GM10847 (cell line): ENCODE results near the gene GYG2.

Experiments used
- POLR2A ChIP-seq: IDR thresholded peaks from 2 replicates; pipeline ENCODE4 v1.6.1; 2011; ENCODE audit not compliant: insufficient read length; ENCODE audit errors: extremely low read depth

The GYG2 gene

DNA sequence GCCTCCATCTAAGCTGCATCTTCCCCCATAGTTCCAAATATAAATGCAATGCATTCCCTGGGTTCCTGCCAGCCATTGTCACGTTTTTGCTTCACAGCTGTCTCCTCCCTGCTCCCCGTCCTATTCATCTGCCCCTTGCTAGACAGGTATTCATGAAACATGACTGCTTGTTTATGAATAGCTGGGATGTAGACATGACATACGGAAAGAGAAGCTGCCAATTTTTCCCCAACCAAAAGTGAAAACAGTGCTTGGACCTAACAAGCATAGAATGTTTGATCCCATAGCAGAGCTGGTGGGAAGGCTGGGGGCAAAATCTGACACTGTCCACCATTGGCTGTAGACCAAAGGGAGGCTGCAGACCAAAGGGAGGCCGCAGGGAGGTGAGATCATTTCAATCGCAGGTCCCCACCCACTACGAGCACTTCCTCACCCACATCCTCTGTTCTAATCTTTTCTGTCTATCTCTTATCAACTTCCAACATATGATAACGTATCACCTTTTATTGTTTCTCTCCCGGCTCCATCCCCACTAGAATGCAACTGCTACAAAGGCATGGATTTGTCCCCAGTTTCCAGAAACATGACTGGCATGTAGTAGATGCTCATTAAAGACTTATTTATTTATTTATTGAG, 8.5 kb upstream of the GYG2 start:
- no peak for TF ChIP-seq POLR2A

GRCh38 chrX:2823795-2824386, 4.8 kb upstream of the GYG2 start:
- TF ChIP-seq POLR2A: no peak

DNA sequence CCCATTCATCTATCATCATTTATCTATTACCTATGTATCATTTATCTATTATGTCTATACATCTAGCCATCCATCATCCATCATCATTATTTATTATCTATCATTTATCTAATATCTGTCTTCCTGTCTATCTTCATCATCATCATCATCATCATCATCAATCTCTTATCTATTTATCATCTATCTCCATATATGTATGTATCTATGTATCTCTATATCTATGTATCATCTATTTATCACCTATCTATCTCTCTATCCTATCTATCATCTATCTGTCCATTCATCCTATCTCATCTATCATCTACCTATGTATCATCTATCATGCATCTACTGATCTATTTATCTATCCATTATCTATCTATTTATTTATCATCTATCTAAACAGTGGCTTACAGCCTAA, 3.8 kb upstream of the GYG2 start:
- no peak for TF ChIP-seq POLR2A

GRCh38 chrX:2828959-2829411, 255 bp downstream of the GYG2 start:
- TF ChIP-seq POLR2A: no peak

DNA sequence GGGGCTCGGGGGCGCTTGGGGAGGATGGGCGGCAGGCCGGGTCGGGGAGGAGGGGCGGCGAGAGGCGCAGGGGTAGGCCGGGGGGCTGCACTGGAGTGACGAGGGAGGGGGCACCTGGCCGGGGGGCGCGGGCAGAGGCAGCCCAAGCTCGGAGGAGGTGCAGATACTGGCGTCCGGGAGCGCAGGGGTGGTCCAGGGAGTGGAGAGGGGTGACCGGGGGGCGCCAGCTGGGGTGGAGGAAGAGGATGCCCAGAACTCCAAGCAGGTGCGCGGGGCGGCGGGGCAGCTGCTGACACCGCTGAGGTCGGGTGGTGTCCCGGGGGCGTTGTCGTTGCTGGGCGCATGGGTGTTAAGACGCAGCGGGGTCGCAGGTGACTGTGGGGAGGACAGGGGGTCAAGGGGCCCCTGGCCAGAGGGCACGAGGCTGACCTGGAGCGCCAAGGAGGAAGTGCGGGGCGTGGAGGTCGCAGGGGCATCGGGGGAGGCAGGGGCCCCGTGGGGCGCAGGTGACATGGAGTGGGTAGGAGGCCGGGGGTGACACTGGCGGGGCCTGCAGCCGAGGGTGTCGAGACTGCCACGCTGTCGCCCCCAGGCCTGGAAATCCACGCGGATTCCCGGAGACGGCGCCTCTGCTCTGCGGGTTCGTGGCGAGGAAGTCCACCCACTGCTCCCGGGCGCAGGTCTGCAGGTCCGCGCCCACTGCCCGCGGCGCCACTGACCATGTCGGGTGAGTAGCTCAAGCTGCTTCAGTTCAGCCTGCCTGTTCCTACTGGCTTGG, 928 bp downstream of the GYG2 start:
- no peak for TF ChIP-seq POLR2A

DNA sequence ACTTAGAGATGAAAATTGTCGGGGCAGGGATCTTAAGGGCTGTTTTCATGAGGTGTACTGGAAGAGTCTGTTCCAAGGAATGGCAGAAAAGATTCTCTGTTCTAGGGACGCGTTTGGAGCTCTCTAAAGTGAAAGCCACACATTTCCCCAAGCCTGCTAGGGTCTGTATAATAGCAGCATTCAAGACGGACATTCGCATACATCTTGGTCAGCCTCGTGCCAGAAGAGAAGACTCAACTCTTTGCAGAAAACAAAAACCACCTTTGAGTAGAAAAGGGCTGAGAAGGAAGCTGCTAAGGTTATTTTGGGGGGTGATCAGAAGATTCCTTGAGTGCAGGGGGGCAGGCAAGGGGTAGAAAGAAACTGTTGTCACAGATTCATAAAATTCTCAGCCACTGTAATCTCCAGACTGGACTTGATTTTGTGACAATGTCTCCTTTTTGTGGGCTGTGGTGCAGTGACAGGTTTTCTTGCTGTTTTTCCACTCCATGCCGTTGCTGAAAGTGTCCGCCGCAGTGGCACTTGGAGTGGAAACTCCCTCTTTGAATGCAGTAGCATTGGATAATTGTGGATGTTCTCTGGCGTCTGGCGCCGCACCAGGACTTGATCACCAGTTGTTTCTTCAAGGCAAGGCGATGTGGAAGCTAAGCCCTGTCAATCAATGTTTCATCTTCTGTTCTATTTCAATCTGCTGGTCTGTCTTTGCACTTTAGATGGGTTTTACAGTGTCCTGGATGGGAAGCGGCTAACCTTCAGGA, 2.9 kb downstream of the GYG2 start:
- no peak for TF ChIP-seq POLR2A

GRCh38 chrX:2837961-2838360, 9.2 kb downstream of the GYG2 start:
- no peak for TF ChIP-seq POLR2A

DNA sequence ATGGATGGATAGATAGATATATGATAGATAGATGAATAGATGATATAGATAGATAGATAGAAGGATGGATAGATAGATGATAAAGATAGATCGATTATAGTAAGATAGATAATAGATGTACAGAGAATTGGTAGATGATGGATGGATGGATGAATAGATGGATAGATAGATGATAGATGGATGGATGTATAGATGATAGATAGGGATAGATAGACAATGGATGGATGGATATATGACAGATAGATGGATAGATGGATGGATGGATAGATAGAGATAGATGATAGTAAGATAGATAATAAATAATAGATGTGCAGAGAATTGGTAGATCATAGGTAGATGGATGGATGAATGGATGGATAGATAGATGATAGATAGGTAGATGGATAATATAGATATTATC, 12.2 kb downstream of the GYG2 start:
- TF ChIP-seq POLR2A: no peak

GRCh38 chrX:2841537-2841936, 12.8 kb downstream of the GYG2 start:
- no peak for TF ChIP-seq POLR2A

DNA sequence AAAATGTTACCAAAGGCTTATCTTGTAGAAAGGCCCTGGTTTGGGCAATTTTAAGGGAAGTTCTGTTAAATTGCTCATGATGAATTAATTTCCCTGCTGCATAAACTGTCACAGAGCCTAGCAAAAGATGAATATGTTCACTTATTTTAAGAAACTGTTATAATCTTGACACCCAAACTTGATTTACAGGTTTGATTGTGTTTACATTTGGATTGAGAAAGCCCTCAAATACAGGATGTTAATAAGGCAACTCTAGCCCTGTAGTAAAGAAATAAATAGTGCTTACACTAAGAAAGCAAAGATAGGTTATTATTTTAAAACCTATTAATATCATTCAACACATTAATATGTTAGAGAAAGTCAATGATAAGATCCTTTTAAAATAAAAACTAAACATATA, 18.3 kb downstream of the GYG2 start:
- TF ChIP-seq POLR2A: no peak

DNA sequence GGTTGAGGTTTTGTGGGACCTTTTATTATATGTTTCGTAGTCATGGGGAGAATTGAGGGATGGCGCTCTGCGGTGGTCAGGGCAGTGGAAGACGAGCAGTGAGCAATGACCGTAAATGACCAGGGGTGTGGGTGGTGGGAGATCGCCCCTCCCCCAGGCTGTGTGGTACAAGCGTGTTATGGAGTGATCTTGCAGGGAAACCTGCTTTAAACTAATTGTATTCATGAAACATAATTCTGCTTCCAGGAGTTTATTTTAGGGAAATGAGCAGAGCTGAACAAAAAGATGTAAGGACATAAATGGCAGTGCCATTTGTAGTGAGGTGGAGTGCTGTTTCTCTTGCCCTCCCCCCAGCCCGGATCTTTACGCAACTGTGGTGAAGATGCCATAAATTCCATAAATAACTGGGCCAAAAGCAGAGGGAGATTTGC, 20.2 kb downstream of the GYG2 start:
- TF ChIP-seq POLR2A: no peak

GRCh38 chrX:2854918-2855317, 26.2 kb downstream of the GYG2 start:
- TF ChIP-seq POLR2A: no peak

DNA sequence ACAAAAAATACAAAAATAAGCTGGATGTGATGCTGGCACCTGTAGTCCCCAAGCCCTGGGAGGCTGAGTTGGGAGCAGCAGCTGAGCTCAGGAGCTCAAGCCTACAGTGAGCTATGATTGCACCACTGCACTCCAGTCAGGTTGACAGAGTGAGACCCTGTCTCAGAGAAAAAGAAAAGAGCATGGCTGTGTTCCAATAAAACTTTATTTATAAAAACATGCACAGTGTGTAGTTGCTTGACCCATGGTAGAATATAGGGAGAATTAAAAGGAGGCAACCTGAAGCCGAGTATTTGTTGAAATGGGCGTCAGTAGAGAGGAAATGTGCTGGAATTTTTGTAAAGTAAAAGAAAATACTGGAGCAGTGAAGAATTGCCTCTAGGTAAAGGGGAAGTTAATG, 27.0 kb downstream of the GYG2 start:
- no peak for TF ChIP-seq POLR2A

- TF ChIP-seq POLR2A: no peak
These were observed 28.8 kb downstream of the GYG2 start for GRCh38 chrX:2857566-2857965.

- TF ChIP-seq POLR2A: no peak
These were observed 30.6 kb downstream of the GYG2 start for GRCh38 chrX:2859197-2859797.
